NCI-H1436 treated with DMSO at 0.1 percent for 48 hours (cell line): ENCODE data around the gene ABHD12.

Experiments
- DNase-seq: peaks from one replicate; lab custom pipeline; 2025; lab: John Stamatoyannopoulos, UW

ABHD12 gene

GRCh38 chr20:25306991-25307903, 83.4 kb downstream of the ABHD12 start:
- DNase-seq = no peak

- DNase-seq = no peak
Measured at GRCh38 chr20:25304025-25304549, 86.5 kb downstream of the ABHD12 start.

DNA sequence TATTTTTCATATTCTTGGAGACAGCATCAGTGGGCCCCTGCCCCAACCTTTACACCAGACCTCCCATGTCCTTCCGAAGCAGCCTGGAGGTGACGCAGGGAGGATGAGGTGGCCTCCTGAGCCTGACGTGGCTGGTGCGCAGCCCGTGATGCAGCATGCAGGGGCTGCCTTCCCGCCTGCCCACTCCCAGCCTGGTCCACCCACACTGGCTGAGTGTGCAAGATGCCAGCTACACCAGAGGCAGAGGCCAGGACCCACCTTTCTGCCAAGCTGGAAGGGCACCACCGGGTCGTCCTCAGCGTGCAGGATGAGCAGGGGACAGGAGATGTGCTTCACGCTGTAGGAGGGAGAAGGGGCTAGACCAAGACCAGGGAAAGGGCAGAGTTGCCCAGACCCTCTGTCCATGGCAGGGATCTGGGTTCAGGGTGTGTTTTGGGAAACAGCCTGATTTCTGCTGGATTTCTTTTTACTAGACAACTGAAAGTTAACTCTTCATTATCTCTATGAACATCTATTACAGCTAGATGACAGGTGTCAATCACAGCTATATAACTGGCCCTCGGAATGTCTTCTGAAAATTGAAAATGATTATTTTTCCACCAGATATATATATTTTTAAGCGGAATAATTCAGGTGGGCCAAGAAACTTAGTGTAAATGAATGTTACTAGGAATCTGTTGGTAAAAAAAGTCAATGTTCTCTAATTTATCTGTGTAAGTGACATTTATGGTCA, 87.2 kb downstream of the ABHD12 start:
- DNase-seq = no peak

DNA sequence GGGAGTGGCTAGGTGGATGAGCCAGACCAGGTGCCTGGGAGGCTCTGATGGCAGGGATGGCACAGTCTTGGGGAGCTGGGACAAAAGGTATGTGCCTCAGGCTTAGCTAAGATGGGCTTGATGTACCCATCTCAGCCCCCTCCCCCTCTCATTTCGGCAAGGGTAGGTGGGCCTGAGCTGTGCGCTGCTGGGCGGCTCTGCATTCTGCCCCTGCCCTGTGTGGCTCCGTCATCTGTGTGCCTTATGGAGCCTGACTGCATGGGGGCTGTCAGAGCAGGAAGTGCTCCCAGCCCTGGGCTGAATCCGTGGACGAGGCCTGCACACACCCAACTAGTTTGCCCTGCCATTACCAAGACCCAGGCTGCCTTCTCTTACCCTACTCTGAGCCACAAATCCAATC, 88.0 kb downstream of the ABHD12 start:
- no peak for DNase-seq

GRCh38 chr20:25301357-25301920, 89.2 kb downstream of the ABHD12 start:
- DNase-seq = no peak

DNA sequence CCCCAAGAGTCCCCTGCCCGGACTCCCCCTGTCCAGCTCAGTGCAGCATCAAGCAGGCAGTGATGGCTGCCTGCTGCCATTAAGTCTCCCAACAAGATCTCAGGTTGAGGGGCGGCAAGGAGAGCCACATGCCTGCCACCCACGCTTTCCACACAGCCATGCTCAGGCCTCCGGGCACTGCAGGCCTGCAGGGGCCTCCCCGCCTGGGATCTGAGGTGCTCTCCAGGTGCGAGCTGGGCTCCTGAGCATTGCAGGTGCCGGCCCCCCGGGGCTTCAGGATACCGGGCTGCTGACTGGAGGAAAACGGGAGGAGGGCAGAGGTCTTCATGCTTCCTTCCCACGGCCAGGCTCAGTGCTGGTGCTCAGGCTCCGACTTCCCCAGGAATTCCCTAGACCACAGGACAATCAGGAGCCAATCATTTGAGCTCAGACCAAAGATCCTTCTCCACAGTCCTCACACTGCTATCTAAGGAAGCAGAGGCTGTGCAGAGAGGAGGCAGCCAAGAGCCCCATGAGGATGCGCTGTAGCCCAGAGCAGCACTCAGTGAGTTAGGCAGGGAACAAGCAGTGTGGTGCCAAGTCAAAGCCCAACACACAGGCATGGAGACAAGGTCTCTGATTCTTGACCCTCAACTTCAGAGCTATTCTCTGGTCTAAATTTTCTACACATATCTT, 90.0 kb downstream of the ABHD12 start:
- DNase-seq = no peak

- no peak for DNase-seq
Measured at GRCh38 chr20:25299806-25300205, 90.8 kb downstream of the ABHD12 start.

GRCh38 chr20:25297141-25297905, 93.3 kb downstream of the ABHD12 start:
- DNase-seq = no peak

GRCh38 chr20:25296094-25297093, 94.2 kb downstream of the ABHD12 start:
- DNase-seq = no peak

- no peak for DNase-seq
Measured at GRCh38 chr20:25295386-25296093, 95.1 kb downstream of the ABHD12 start.

DNA sequence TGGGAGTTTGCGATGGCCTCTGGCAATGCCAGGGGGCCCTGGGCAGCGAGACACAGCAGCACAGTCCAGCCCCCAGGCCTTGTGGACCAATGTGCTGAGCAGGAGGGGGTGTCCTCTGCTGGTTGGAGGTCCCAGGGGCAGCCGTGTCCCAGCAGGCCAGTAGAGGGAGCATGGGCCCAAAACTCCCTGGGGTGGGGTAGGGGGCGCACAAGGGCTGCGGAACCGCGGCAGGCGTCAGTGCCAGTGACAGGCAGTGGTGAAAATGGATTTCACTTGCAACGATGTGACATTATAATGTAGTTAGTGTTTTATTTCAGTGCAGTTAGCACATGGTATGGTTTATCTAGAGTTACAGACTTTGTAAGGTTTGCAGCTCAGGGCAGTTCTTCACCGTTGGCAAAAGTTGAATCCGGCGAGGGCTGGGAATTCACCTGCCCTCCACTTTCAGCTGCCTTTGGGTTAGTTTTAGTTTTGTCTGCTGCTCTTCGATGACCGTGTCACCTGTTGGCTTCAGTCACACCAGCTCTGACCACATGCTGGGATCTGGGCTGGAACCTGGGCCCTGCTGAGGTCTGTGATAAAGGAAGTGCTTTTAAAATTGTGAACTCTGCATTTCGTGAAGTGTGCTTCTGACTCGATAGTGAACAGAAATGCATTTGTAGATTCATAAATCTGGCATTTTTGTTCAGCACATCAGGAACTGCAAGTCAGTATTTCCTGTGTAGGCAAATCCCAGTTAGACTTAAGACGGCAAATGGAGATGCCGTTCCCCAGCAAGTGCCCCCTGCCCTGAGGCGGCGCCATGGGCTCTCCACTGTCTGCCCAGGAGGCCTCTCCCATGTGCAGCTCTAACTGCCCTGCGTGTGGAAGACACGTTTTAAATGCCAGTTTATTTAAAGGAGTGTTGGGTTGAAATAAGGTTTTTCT, 95.9 kb downstream of the ABHD12 start:
- no peak for DNase-seq

- DNase-seq = no peak
Measured at GRCh38 chr20:25293910-25294458, 96.7 kb downstream of the ABHD12 start.

- DNase-seq = no peak
Measured at GRCh38 chr20:25293507-25293906, 97.1 kb downstream of the ABHD12 start.

DNA sequence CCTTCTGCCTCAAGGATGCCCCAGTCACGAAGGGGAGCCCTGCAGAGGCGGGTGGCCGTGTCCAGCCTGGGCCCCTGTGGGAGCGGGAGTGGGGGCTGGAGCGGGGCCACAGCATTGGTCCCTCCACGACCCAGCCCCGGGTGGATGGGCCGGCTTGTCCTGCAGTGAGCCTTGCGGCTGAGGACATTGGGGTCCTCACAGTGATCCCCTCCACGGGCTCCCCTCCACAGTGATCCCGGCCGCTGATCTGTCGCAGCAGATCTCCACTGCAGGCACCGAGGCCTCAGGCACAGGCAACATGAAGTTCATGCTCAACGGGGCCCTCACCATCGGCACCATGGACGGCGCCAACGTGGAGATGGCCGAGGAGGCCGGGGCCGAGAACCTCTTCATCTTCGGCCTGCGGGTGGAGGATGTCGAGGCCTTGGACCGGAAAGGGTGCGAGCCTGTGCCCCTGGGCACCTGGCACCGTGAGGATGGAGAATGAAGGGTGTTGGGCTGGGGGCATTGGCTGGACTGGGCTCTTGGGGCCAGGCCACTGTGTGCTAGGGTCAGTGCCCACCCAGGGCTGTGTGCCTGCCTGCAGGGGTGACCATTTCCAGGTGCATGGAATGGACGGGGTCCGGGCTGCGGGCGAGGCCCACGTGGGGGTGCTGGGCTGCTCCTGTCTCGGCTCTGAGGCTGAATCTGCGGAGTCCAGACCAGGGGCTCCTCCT, 98.3 kb downstream of the ABHD12 start:
- no peak for DNase-seq

GRCh38 chr20:25291432-25292133, 99.1 kb downstream of the ABHD12 start:
- DNase-seq = no peak

DNA sequence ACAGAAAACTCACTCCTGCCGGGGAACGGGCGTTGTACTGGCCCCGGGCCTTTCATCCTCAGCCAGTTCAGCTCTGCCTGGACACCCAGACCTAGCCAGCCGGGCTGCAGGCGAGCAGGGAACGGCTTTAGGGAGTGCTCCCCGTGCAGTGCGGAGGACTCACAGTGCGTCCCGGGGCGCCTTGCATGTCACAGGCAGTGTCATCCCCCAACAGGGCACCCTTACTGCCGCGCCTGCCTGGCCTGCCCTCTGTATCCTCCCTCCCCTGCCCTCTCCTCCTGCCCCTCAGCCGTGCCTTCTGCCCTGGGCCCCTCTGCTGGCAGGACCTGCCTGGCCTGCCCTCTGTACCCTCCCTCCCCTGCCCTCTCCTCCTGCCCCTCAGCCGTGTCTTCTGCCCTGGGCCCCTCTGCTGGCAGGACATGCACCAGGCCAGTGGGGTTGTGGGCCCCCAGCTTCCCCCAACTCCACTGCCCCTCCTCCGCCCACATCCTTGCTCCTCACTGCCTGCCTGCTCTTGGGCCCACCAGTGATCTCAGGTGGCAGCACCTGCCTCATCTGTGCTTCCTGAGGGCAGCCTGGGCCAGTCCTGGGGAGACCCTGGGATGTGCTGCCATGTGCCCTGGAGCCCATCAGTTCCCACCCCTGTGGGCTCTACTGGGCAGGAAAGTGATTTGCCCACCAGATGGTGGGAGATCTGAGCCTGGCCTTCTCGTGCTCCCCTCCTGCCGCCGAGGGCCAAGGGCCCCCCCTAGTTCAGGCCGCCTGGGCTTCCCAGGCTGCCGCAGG, 99.8 kb downstream of the ABHD12 start:
- no peak for DNase-seq
